Memory B cell (primary cell): Measurements from ENCODE around the gene SLC9A5.

Experiments used
- ATAC-seq: fragments of 150-1000 bp; cut with Tn5 transposase; 2 replicates; pipeline ENCODE4 v1.10.0; 2021; ENCODE audit warnings: low read depth, mild to moderate bottlenecking, moderate library complexity
- DNase-seq, 2 donors: peaks; one replicate each; pipeline ENCODE4 v3.0.0; 2022; ENCODE audit warnings: low spot score in 2 of 2
- H3K27ac Mint-ChIP-seq: one replicate; pipeline ENCODE4 v1.8.0; 2022; ENCODE audit warnings: mild to moderate bottlenecking, moderate library complexity, mixed read lengths
- H3K27me3 Mint-ChIP-seq: one replicate; pipeline ENCODE4 v1.8.0; 2022; ENCODE audit warnings: mixed read lengths
- H3K36me3 Mint-ChIP-seq: one replicate; pipeline ENCODE4 v1.8.0; 2022; ENCODE audit warnings: mild to moderate bottlenecking, mixed read lengths
- H3K4me1 Mint-ChIP-seq: one replicate; pipeline ENCODE4 v1.8.0; 2022; ENCODE audit warnings: mixed read lengths
- H3K4me3 Mint-ChIP-seq: one replicate; pipeline ENCODE4 v1.8.0; 2022; ENCODE audit warnings: mild to moderate bottlenecking, moderate library complexity, mixed read lengths
- H3K9me3 Mint-ChIP-seq: one replicate; pipeline ENCODE4 v1.8.0; 2022; ENCODE audit warnings: mixed read lengths

The SLC9A5 gene

GRCh38 chr16:67228034-67228785 lies 20.6 kb upstream of the SLC9A5 start:
- Mint-ChIP-seq H3K27me3 (no peaks in the 10 kb centered on the region), H3K36me3 (peaks cover 16% of the 10 kb centered on the region)

GRCh38 chr16:67228905-67229304 lies 19.9 kb upstream of the SLC9A5 start:
- H3K4me3 Mint-ChIP-seq = peak overlapping the region; percentile 6
- H3K9me3 Mint-ChIP-seq = no peaks in the 10 kb centered on the region
- ATAC-seq = no peak
- H3K4me1 Mint-ChIP-seq = peaks cover 21% of the 10 kb centered on the region
- DNase-seq = no peak
- H3K27ac Mint-ChIP-seq = no peak overlapping the region
- H3K27me3 Mint-ChIP-seq = no peaks in the 10 kb centered on the region
- peaks cover 17% of the 10 kb centered on the region for H3K36me3 Mint-ChIP-seq

More at GRCh38 chr16:67228034-67228785, 20.6 kb upstream of the SLC9A5 start:
- peak overlapping the region; percentile 100 for H3K4me3 Mint-ChIP-seq
- H3K27ac Mint-ChIP-seq = peak overlapping the region; percentile 97
- H3K4me1 Mint-ChIP-seq = peaks cover 21% of the 10 kb centered on the region
- no peak for ATAC-seq
- H3K9me3 Mint-ChIP-seq = no peaks in the 10 kb centered on the region
- DNase-seq = no peak

GRCh38 chr16:67229906-67230808 lies 18.6 kb upstream of the SLC9A5 start:
- ATAC-seq = no peak
- Mint-ChIP-seq H3K4me3 (no peak overlapping the region), H3K27ac (no peak overlapping the region), H3K4me1 (peaks cover 21% of the 10 kb centered on the region), H3K36me3 (peaks cover 17% of the 10 kb centered on the region), H3K9me3 (no peaks in the 10 kb centered on the region), H3K27me3 (no peaks in the 10 kb centered on the region)
- no peak for DNase-seq

- peaks cover 16% of the 10 kb centered on the region for H3K4me1 Mint-ChIP-seq
- no peak for ATAC-seq
These were observed 17.7 kb upstream of the SLC9A5 start for GRCh38 chr16:67230809-67231660.

GRCh38 chr16:67233596-67233995 lies 15.2 kb upstream of the SLC9A5 start:
- no peaks in the 10 kb centered on the region for H3K27me3 Mint-ChIP-seq

More at GRCh38 chr16:67230809-67231660, 17.7 kb upstream of the SLC9A5 start:
- no peak for DNase-seq
- Mint-ChIP-seq H3K36me3 (peaks cover 19% of the 10 kb centered on the region), H3K9me3 (peaks cover under 1% of the 10 kb centered on the region), H3K4me3 (no peak overlapping the region), H3K27ac (no peak overlapping the region), H3K27me3 (no peaks in the 10 kb centered on the region)

GRCh38 chr16:67234180-67234597 lies 14.6 kb upstream of the SLC9A5 start:
- no peaks in the 10 kb centered on the region for H3K27me3 Mint-ChIP-seq
- no peak overlapping the region for H3K27ac Mint-ChIP-seq

More at GRCh38 chr16:67233596-67233995, 15.2 kb upstream of the SLC9A5 start:
- ATAC-seq (no peak), DNase-seq (no peak)
- no peak overlapping the region for H3K27ac Mint-ChIP-seq
- peaks cover 32% of the 10 kb centered on the region for H3K36me3 Mint-ChIP-seq
- no peak overlapping the region for H3K4me3 Mint-ChIP-seq
- peaks cover 5% of the 10 kb centered on the region for H3K4me1 Mint-ChIP-seq
- peaks cover 2% of the 10 kb centered on the region for H3K9me3 Mint-ChIP-seq

GRCh38 chr16:67235816-67236562 lies 12.8 kb upstream of the SLC9A5 start:
- Mint-ChIP-seq H3K9me3 (peaks cover 2% of the 10 kb centered on the region), H3K4me1 (peaks cover 8% of the 10 kb centered on the region), H3K27ac (no peak overlapping the region), H3K4me3 (no peak overlapping the region), H3K27me3 (no peaks in the 10 kb centered on the region), H3K36me3 (peaks cover 23% of the 10 kb centered on the region)
- DNase-seq (no peak), ATAC-seq (no peak)

More at GRCh38 chr16:67234180-67234597, 14.6 kb upstream of the SLC9A5 start:
- DNase-seq = no peak
- ATAC-seq = no peak
- H3K4me1 Mint-ChIP-seq = peaks cover 5% of the 10 kb centered on the region
- H3K36me3 Mint-ChIP-seq = peaks cover 27% of the 10 kb centered on the region
- H3K9me3 Mint-ChIP-seq = peaks cover 2% of the 10 kb centered on the region
- no peak overlapping the region for H3K4me3 Mint-ChIP-seq

- peak; percentile 51 to 56 for DNase-seq
- ATAC-seq = peak; percentile 92
- no peak overlapping the region for H3K4me3 Mint-ChIP-seq
- H3K27me3 Mint-ChIP-seq = no peaks in the 10 kb centered on the region
- no peak overlapping the region for H3K27ac Mint-ChIP-seq
- H3K4me1 Mint-ChIP-seq = peaks cover 8% of the 10 kb centered on the region
- peaks cover 23% of the 10 kb centered on the region for H3K36me3 Mint-ChIP-seq
- peaks cover 2% of the 10 kb centered on the region for H3K9me3 Mint-ChIP-seq
These were observed 12.0 kb upstream of the SLC9A5 start for GRCh38 chr16:67236563-67237395.

GRCh38 chr16:67237396-67238277 lies 11.1 kb upstream of the SLC9A5 start:
- H3K27me3 Mint-ChIP-seq = no peaks in the 10 kb centered on the region
- H3K4me1 Mint-ChIP-seq = peaks cover 10% of the 10 kb centered on the region
- peaks cover 23% of the 10 kb centered on the region for H3K36me3 Mint-ChIP-seq
- H3K9me3 Mint-ChIP-seq = peaks cover 2% of the 10 kb centered on the region
- H3K4me3 Mint-ChIP-seq = no peak overlapping the region
- no peak for DNase-seq
- ATAC-seq = no peak
- H3K27ac Mint-ChIP-seq = no peak overlapping the region

GRCh38 chr16:67238278-67238575 lies 10.6 kb upstream of the SLC9A5 start:
- Mint-ChIP-seq H3K4me3 (no peak overlapping the region), H3K36me3 (peaks cover 23% of the 10 kb centered on the region), H3K27ac (no peak overlapping the region), H3K4me1 (peaks cover 10% of the 10 kb centered on the region), H3K9me3 (peaks cover 2% of the 10 kb centered on the region), H3K27me3 (no peaks in the 10 kb centered on the region)
- DNase-seq (no peak), ATAC-seq (no peak)

- Mint-ChIP-seq H3K27ac (no peak overlapping the region), H3K4me1 (peaks cover 11% of the 10 kb centered on the region), H3K36me3 (peaks cover 19% of the 10 kb centered on the region), H3K4me3 (no peak overlapping the region), H3K9me3 (peaks cover 2% of the 10 kb centered on the region), H3K27me3 (no peaks in the 10 kb centered on the region)
- ATAC-seq (no peak), DNase-seq (no peak)
These were observed 9.8 kb upstream of the SLC9A5 start for GRCh38 chr16:67238806-67239470.
